ENCODE measurements around the gene PLA2R1.
A peak's percentile ranks its signal among the peaks of the same experiment; 100 is the strongest.
"Not testable (repeated sequence)": the region's sequence is repeated elsewhere in the genome, so short reads cannot be mapped to it uniquely, and the experiment has no call there.

Gene PLA2R1

GRCh38 chr2:160063879-160064612, 1.6 kb upstream of the PLA2R1 start:
- DNase-seq, result no peak

GRCh38 chr2:160063271-160063670, 856 bp upstream of the PLA2R1 start:
- no peak for DNase-seq

GRCh38 chr2:160061944-160062291, 497 bp downstream of the PLA2R1 start:
- DNase-seq, result no peak

GRCh38 chr2:160061533-160061932, 882 bp downstream of the PLA2R1 start:
- DNase-seq, result no peak

- DNase-seq, result no peak
Measured at GRCh38 chr2:160060297-160060696, 2.1 kb downstream of the PLA2R1 start.

GRCh38 chr2:160057356-160057755, 5.1 kb downstream of the PLA2R1 start:
- DNase-seq, result no peak

GRCh38 chr2:160055726-160056108, 6.7 kb downstream of the PLA2R1 start:
- no peak for DNase-seq

GRCh38 chr2:160054984-160055725, 7.3 kb downstream of the PLA2R1 start:
- DNase-seq, result no peak

- no peak for DNase-seq
Measured at GRCh38 chr2:160053946-160054345, 8.5 kb downstream of the PLA2R1 start.

- peak in 1 of 5 donors; percentile 7 for DNase-seq
Measured at GRCh38 chr2:160052531-160052930, 9.9 kb downstream of the PLA2R1 start.

- no peak for DNase-seq
Measured at GRCh38 chr2:160051371-160051800, 11.0 kb downstream of the PLA2R1 start.

- no peak for DNase-seq
Measured at GRCh38 chr2:160050147-160050546, 12.3 kb downstream of the PLA2R1 start.

GRCh38 chr2:160045703-160046210, 16.7 kb downstream of the PLA2R1 start:
- DNase-seq, result no peak

GRCh38 chr2:160044728-160045127, 17.7 kb downstream of the PLA2R1 start:
- no peak for DNase-seq

- no peak for DNase-seq
Measured at GRCh38 chr2:160043265-160043664, 19.1 kb downstream of the PLA2R1 start.

- DNase-seq, result no peak
Measured at GRCh38 chr2:160042054-160042453, 20.4 kb downstream of the PLA2R1 start.

GRCh38 chr2:160041091-160041490, 21.3 kb downstream of the PLA2R1 start:
- DNase-seq, result no peak

- DNase-seq, result no peak
Measured at GRCh38 chr2:160039166-160039903, 23.1 kb downstream of the PLA2R1 start.

GRCh38 chr2:160038662-160039061, 23.8 kb downstream of the PLA2R1 start:
- not testable (repeated sequence) for DNase-seq

- DNase-seq, result no peak
Measured at GRCh38 chr2:160036736-160037135, 25.7 kb downstream of the PLA2R1 start.

GRCh38 chr2:160035125-160035524, 27.3 kb downstream of the PLA2R1 start:
- DNase-seq, result no peak

GRCh38 chr2:160034396-160034795, 28.0 kb downstream of the PLA2R1 start:
- no peak for DNase-seq

- no peak for DNase-seq
Measured at GRCh38 chr2:160033732-160034392, 28.6 kb downstream of the PLA2R1 start.
